GM18498 (cell line): ENCODE data around the gene KCTD6.
"Not testable (repeated sequence)": the region's sequence is repeated elsewhere in the genome, so short reads cannot be mapped to it uniquely, and the experiment has no call there.

Source experiments
- ATAC-seq: cut with Tn5 transposase; IDR thresholded peaks from one replicate; pipeline ENCODE4 v1.9.1; 2021; ENCODE audit warnings: mild to moderate bottlenecking, moderate library complexity; ENCODE audit not compliant: unreplicated experiment

Gene KCTD6

GRCh38 chr3:58522759-58523425 lies 31.0 kb downstream of the KCTD6 start:
- no peak for ATAC-seq

GRCh38 chr3:58524326-58524888 lies 32.5 kb downstream of the KCTD6 start:
- ATAC-seq: no peak

GRCh38 chr3:58526515-58526957 lies 34.6 kb downstream of the KCTD6 start:
- no peak for ATAC-seq

GRCh38 chr3:58527440-58527839 lies 35.5 kb downstream of the KCTD6 start:
- ATAC-seq: not testable (repeated sequence)

GRCh38 chr3:58528629-58529028 lies 36.7 kb downstream of the KCTD6 start:
- no peak for ATAC-seq

GRCh38 chr3:58529516-58530353 lies 37.8 kb downstream of the KCTD6 start:
- ATAC-seq: no peak

- no peak for ATAC-seq
Observed at GRCh38 chr3:58530354-58530865, 38.5 kb downstream of the KCTD6 start.

GRCh38 chr3:58531555-58531954 lies 39.7 kb downstream of the KCTD6 start:
- no peak for ATAC-seq

GRCh38 chr3:58531956-58532355 lies 40.1 kb downstream of the KCTD6 start:
- no peak for ATAC-seq

GRCh38 chr3:58532794-58533220 lies 40.9 kb downstream of the KCTD6 start:
- peak; percentile 90 for ATAC-seq

GRCh38 chr3:58534592-58535494 lies 42.9 kb downstream of the KCTD6 start:
- ATAC-seq: no peak

- ATAC-seq: no peak
Observed at GRCh38 chr3:58535531-58536500, 43.9 kb downstream of the KCTD6 start.

GRCh38 chr3:58536501-58537411 lies 44.9 kb downstream of the KCTD6 start, which contains the start of gene ACOX2:
Gene ACOX2 (minus strand): TSS chr3:58537190. CDS start chr3:58535106, 2,084 bp downstream.
- ATAC-seq: no peak

GRCh38 chr3:58537412-58538301 lies 45.8 kb downstream of the KCTD6 start:
- ATAC-seq: no peak

GRCh38 chr3:58539626-58540025 lies 47.7 kb downstream of the KCTD6 start:
- no peak for ATAC-seq

GRCh38 chr3:58540176-58540858 lies 48.4 kb downstream of the KCTD6 start:
- ATAC-seq: no peak

- ATAC-seq: no peak
Observed at GRCh38 chr3:58544541-58544940, 52.6 kb downstream of the KCTD6 start.
